Measurements from ENCODE around the gene ACTL8. TPM values are rescaled to one million over a fixed set of nuclear protein-coding genes. Genes with fewer than 3 reads are reported as not detected.

ACTL8 gene
- total RNA-seq, 1 donor from 2014 or later, result not detected

- Mint-ChIP-seq H3K4me1 (ENCODE audit: low read depth) (peaks cover 18% of the 10 kb centered on the region), H3K4me3 (ENCODE audit: unreplicated experiment) (no peak overlapping the region), H3K27ac (ENCODE audit: unreplicated experiment) (no peak overlapping the region), H3K9me3 (ENCODE audit: low read depth) (peaks cover 12% of the 10 kb centered on the region), H3K27me3 (ENCODE audit: low read depth) (no peaks in the 10 kb centered on the region), H3K36me3 (ENCODE audit: low read depth) (no peaks in the 10 kb centered on the region)
- no peak for TF ChIP-seq CTCF (IDR thresholded peaks at IDR 0.05)
- no peak for DNase-seq (ENCODE audit: low spot score)
These were observed 114.7 kb downstream of the ACTL8 start for GRCh38 chr1:17869815-17870214.

- Mint-ChIP-seq H3K4me3 (ENCODE audit: unreplicated experiment) (no peak overlapping the region), H3K4me1 (ENCODE audit: low read depth) (peaks cover 26% of the 10 kb centered on the region), H3K27me3 (ENCODE audit: low read depth) (no peaks in the 10 kb centered on the region), H3K36me3 (ENCODE audit: low read depth) (no peaks in the 10 kb centered on the region), H3K9me3 (ENCODE audit: low read depth) (peaks cover 12% of the 10 kb centered on the region), H3K27ac (ENCODE audit: unreplicated experiment) (no peak overlapping the region)
- TF ChIP-seq CTCF (IDR thresholded peaks at IDR 0.05), result no peak
- DNase-seq (ENCODE audit: low spot score), result no peak
These were observed 115.5 kb downstream of the ACTL8 start for GRCh38 chr1:17870679-17871078.

GRCh38 chr1:17873007-17873675 is 118.0 kb downstream of the ACTL8 start:
- no peak overlapping the region for H3K4me3 Mint-ChIP-seq (ENCODE audit: unreplicated experiment)
- H3K27me3 Mint-ChIP-seq (ENCODE audit: low read depth), result no peaks in the 10 kb centered on the region
- no peaks in the 10 kb centered on the region for H3K36me3 Mint-ChIP-seq (ENCODE audit: low read depth)
- TF ChIP-seq CTCF (IDR thresholded peaks at IDR 0.05), result no peak
- H3K9me3 Mint-ChIP-seq (ENCODE audit: low read depth), result peaks cover 6% of the 10 kb centered on the region
- no peak for DNase-seq (ENCODE audit: low spot score)
- H3K4me1 Mint-ChIP-seq (ENCODE audit: low read depth), result peaks cover 26% of the 10 kb centered on the region
- no peak overlapping the region for H3K27ac Mint-ChIP-seq (ENCODE audit: unreplicated experiment)

GRCh38 chr1:17874231-17874630 is 119.1 kb downstream of the ACTL8 start:
- peaks cover 6% of the 10 kb centered on the region for H3K9me3 Mint-ChIP-seq (ENCODE audit: low read depth)
- H3K27ac Mint-ChIP-seq (ENCODE audit: unreplicated experiment), result no peak overlapping the region
- H3K36me3 Mint-ChIP-seq (ENCODE audit: low read depth), result no peaks in the 10 kb centered on the region
- H3K4me1 Mint-ChIP-seq (ENCODE audit: low read depth), result peaks cover 26% of the 10 kb centered on the region
- H3K4me3 Mint-ChIP-seq (ENCODE audit: unreplicated experiment), result no peak overlapping the region
- H3K27me3 Mint-ChIP-seq (ENCODE audit: low read depth), result no peaks in the 10 kb centered on the region
- peak; percentile 2 for DNase-seq (ENCODE audit: low spot score)
- no peak for TF ChIP-seq CTCF (IDR thresholded peaks at IDR 0.05)

- H3K36me3 Mint-ChIP-seq (ENCODE audit: low read depth), result no peaks in the 10 kb centered on the region
- peak; percentile 32 for DNase-seq (ENCODE audit: low spot score)
- H3K27ac Mint-ChIP-seq (ENCODE audit: unreplicated experiment), result no peak overlapping the region
These were observed 119.6 kb downstream of the ACTL8 start for GRCh38 chr1:17874710-17875109.

More at GRCh38 chr1:17874710-17875109, 119.6 kb downstream of the ACTL8 start:
- peaks cover 3% of the 10 kb centered on the region for H3K27me3 Mint-ChIP-seq (ENCODE audit: low read depth)
- H3K9me3 Mint-ChIP-seq (ENCODE audit: low read depth), result peaks cover 6% of the 10 kb centered on the region
- H3K4me1 Mint-ChIP-seq (ENCODE audit: low read depth), result peaks cover 26% of the 10 kb centered on the region
- H3K4me3 Mint-ChIP-seq (ENCODE audit: unreplicated experiment), result peak overlapping the region; percentile 9
- no peak for TF ChIP-seq CTCF (IDR thresholded peaks at IDR 0.05)
